ENCODE measurements around the gene LEMD1.

LEMD1 gene

DNA sequence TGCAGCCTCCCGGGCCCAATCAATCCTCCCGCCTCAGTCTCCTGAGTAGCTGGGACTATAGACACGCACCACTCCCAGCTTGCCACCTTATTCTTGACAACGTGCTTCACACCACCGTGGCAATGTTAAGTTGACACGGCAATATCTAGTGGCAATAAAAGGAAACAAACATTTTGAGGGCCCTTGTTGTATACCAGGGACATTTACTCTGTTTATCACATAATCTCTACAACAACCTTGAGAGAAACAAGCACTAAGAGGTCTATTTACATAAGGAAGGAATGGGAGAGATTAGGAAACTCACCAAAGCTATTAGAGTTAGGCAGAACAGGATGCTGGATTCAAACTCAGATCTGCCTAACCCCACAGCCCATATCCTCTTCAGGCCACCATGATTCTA lies 68.2 kb downstream of the LEMD1 start:
- TF ChIP-seq POLR2AphosphoS5 (IDR thresholded peaks at IDR 0.05; ENCODE audit: low read depth) (no peak), REST (IDR thresholded peaks at IDR 0.05; ENCODE audit: insufficient replicate concordance, low read depth) (no peak)
- H3K27ac ChIP-seq (replicated peaks) = no peak overlapping the region
- H3K4me3 ChIP-seq (replicated peaks; ENCODE audit: insufficient read depth, low read length) = no peak overlapping the region
- peaks cover 13% of the 10 kb centered on the region for H3K27me3 ChIP-seq (ENCODE audit: insufficient read depth, poor library complexity, severe bottlenecking)
- no peak for DNase-seq (ENCODE audit: low read depth in 1 of 2, low spot score in 1 of 2)

- Histone ChIP-seq H3K4me3 (replicated peaks; ENCODE audit: insufficient read depth, low read length) (no peak overlapping the region), H3K27ac (replicated peaks) (no peak overlapping the region), H3K27me3 (ENCODE audit: insufficient read depth, poor library complexity, severe bottlenecking) (peaks cover 13% of the 10 kb centered on the region)
- no peak for DNase-seq (ENCODE audit: low read depth in 1 of 2, low spot score in 1 of 2)
- no peak for TF ChIP-seq POLR2AphosphoS5 (IDR thresholded peaks at IDR 0.05; ENCODE audit: low read depth)
These were observed 68.7 kb downstream of the LEMD1 start for GRCh38 chr1:205353191-205353590.

GRCh38 chr1:205351984-205352713 lies 69.7 kb downstream of the LEMD1 start:
- Histone ChIP-seq H3K27me3 (ENCODE audit: insufficient read depth, poor library complexity, severe bottlenecking) (peaks cover 10% of the 10 kb centered on the region), H3K4me3 (replicated peaks; ENCODE audit: insufficient read depth, low read length) (no peak overlapping the region), H3K27ac (replicated peaks) (no peak overlapping the region)
- DNase-seq (ENCODE audit: low read depth in 1 of 2, low spot score in 1 of 2) = no peak
- TF ChIP-seq SPI1 (IDR thresholded peaks at IDR 0.05; ENCODE audit: borderline replicate concordance, low read depth) = no peak
- TF ChIP-seq REST (IDR thresholded peaks at IDR 0.05; ENCODE audit: insufficient replicate concordance, low read depth) = no peak
- TF ChIP-seq GABPA (IDR thresholded peaks at IDR 0.05; ENCODE audit: low read depth) = no peak
- TF ChIP-seq POLR2AphosphoS5 (IDR thresholded peaks at IDR 0.05; ENCODE audit: low read depth) = no peak
- TF ChIP-seq, protein P1, sequence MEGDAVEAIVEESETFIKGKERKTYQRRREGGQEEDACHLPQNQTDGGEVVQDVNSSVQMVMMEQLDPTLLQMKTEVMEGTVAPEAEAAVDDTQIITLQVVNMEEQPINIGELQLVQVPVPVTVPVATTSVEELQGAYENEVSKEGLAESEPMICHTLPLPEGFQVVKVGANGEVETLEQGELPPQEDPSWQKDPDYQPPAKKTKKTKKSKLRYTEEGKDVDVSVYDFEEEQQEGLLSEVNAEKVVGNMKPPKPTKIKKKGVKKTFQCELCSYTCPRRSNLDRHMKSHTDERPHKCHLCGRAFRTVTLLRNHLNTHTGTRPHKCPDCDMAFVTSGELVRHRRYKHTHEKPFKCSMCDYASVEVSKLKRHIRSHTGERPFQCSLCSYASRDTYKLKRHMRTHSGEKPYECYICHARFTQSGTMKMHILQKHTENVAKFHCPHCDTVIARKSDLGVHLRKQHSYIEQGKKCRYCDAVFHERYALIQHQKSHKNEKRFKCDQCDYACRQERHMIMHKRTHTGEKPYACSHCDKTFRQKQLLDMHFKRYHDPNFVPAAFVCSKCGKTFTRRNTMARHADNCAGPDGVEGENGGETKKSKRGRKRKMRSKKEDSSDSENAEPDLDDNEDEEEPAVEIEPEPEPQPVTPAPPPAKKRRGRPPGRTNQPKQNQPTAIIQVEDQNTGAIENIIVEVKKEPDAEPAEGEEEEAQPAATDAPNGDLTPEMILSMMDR (IDR thresholded peaks at IDR 0.05; ENCODE audit: insufficient read depth, low read length) = no peak

DNA sequence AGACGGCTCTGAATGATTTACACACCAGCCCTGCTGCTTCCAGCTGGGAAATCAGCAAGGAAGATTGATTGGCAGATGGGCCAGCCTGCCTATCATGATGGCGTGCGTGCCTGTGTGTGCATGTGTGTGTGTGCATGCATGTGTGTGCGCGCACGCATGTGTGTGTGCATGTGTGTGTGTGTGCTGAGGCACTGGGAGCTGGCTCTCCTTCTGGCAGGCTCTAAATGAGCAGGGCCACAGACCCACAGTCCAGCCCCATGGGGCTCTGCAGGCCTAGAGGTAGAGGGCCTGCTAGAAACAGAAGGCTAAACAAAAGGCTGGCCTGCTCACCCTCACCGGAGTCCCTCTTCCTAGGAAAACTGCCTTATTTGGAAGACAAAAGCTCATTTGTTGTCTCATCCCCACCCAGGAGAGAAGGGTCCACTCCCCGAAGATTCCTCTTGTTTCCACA lies 71.1 kb downstream of the LEMD1 start:
- peaks cover 19% of the 10 kb centered on the region for H3K27me3 ChIP-seq (ENCODE audit: insufficient read depth, poor library complexity, severe bottlenecking)
- no peak overlapping the region for H3K27ac ChIP-seq (replicated peaks)
- H3K4me3 ChIP-seq (replicated peaks; ENCODE audit: insufficient read depth, low read length) = no peak overlapping the region
- DNase-seq (ENCODE audit: low read depth in 1 of 2, low spot score in 1 of 2) = no peak
- TF ChIP-seq, protein P1 (IDR thresholded peaks at IDR 0.05; ENCODE audit: insufficient read depth, low read length) = no peak

DNA sequence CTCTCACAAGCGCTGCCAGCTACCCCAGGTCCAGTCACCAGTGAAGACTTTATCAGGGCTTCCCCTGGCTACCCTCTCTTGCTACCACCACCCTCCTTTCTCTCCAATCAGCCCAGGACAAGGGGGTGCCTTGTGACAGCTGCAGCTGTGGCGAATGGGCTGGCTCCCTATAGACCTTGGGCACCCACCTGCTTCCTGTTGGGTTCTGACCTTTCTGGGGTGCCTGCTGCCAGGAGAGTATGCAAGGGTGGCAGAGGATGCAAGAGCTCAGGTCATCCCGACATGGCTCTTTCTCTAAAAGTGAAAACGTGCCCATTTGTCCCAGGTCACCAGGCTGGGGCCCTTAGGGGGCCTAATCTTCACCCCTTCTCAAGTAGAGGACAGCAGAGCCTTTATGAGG lies 71.7 kb downstream of the LEMD1 start:
- DNase-seq (ENCODE audit: low read depth in 1 of 2, low spot score in 1 of 2) = no peak
- TF ChIP-seq SPI1 (IDR thresholded peaks at IDR 0.05; ENCODE audit: borderline replicate concordance, low read depth) = no peak
- TF ChIP-seq, protein P1 (IDR thresholded peaks at IDR 0.05; ENCODE audit: insufficient read depth, low read length) = no peak
- TF ChIP-seq REST (IDR thresholded peaks at IDR 0.05; ENCODE audit: insufficient replicate concordance, low read depth) = no peak
- no peak for TF ChIP-seq POLR2AphosphoS5 (IDR thresholded peaks at IDR 0.05; ENCODE audit: low read depth)
- TF ChIP-seq GABPA (IDR thresholded peaks at IDR 0.05; ENCODE audit: low read depth) = no peak
- peaks cover 20% of the 10 kb centered on the region for H3K27me3 ChIP-seq (ENCODE audit: insufficient read depth, poor library complexity, severe bottlenecking)

More for the DNA sequence above, 71.7 kb downstream of the LEMD1 start:
- Histone ChIP-seq H3K4me3 (replicated peaks; ENCODE audit: insufficient read depth, low read length) (no peak overlapping the region), H3K27ac (replicated peaks) (no peak overlapping the region)

Data from HL-60 (cell line).